Measurements from ENCODE around the gene GPR21.

DNA sequence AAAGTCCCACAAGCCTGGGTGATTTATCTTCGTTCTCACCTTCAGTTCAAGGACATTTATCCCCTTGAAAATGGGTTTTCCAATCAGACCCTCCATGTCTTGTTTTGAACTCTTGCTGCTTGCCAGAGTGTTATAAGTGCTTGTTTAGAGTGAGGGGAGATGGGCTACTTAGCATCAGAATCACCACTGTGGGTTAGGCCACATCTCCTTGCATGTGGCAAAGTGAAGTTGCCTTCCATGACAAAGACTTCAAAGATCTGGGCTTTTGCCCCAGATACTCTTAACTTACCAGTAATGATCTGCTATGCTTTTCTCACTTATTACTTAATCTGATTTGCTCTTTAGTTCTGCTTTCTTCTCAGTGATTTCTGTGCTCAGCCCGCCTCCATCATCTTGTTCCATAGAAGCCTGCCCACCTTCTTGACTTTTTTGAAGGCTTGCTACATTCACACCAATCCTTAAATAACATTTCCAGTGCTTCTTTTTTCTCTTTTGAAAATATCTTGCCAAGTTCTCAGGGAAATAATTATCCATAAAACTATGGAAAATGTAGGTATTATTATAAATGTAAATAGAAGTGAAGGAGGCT, 39.0 kb downstream of the GPR21 start:
- TF ChIP-seq POLR2A (IDR thresholded peaks at IDR 0.05; ENCODE audit: low read depth, low read length) (no peak), POLR2AphosphoS5 (IDR thresholded peaks at IDR 0.05; ENCODE audit: low read depth, low read length) (no peak)

Measured in GM12892 (cell line).